ENCODE data around the gene PLS3.

The PLS3 gene

GRCh38 chrX:115573185-115573584 is 12.2 kb downstream of the PLS3 start:
- no peak for DNase-seq

GRCh38 chrX:115576676-115577075 is 15.7 kb downstream of the PLS3 start:
- no peak for DNase-seq

- no peak for DNase-seq
These were observed 18.4 kb downstream of the PLS3 start for GRCh38 chrX:115579327-115579726.

GRCh38 chrX:115579786-115580294 is 18.9 kb downstream of the PLS3 start:
- DNase-seq: no peak

- DNase-seq: no peak
These were observed 21.0 kb downstream of the PLS3 start for GRCh38 chrX:115581759-115582615.

- no peak for DNase-seq
These were observed 21.9 kb downstream of the PLS3 start for GRCh38 chrX:115582616-115583495.

GRCh38 chrX:115583496-115584004 is 22.6 kb downstream of the PLS3 start:
- no peak for DNase-seq

GRCh38 chrX:115584696-115585095 is 23.7 kb downstream of the PLS3 start:
- no peak for DNase-seq

GRCh38 chrX:115588179-115588578 is 27.2 kb downstream of the PLS3 start:
- DNase-seq: no peak

GRCh38 chrX:115589419-115589818 is 28.4 kb downstream of the PLS3 start:
- DNase-seq: no peak

- no peak for DNase-seq
These were observed 30.4 kb downstream of the PLS3 start for GRCh38 chrX:115591420-115591819.

GRCh38 chrX:115591856-115592842 is 31.2 kb downstream of the PLS3 start:
- DNase-seq: no peak

GRCh38 chrX:115592997-115593734 is 32.2 kb downstream of the PLS3 start:
- no peak for DNase-seq

- no peak for DNase-seq
These were observed 34.1 kb downstream of the PLS3 start for GRCh38 chrX:115595049-115595448.

GRCh38 chrX:115598556-115598955 is 37.6 kb downstream of the PLS3 start:
- no peak for DNase-seq

- no peak for DNase-seq
These were observed 41.3 kb downstream of the PLS3 start for GRCh38 chrX:115602308-115602707.

GRCh38 chrX:115602729-115603389 is 41.9 kb downstream of the PLS3 start:
- DNase-seq: no peak

GRCh38 chrX:115603534-115604074 is 42.6 kb downstream of the PLS3 start:
- no peak for DNase-seq

- DNase-seq: no peak
These were observed 45.9 kb downstream of the PLS3 start for GRCh38 chrX:115606861-115607260.

GRCh38 chrX:115609621-115610020 is 48.6 kb downstream of the PLS3 start:
- DNase-seq: no peak
